ENCODE data around the gene ST6GALNAC1. TPM values are rescaled to one million over a fixed set of nuclear protein-coding genes. Genes with fewer than 3 reads are reported as not detected.

ST6GALNAC1 gene
- total RNA-seq, 1 experiment from 2014 or later = not detected

DNA sequence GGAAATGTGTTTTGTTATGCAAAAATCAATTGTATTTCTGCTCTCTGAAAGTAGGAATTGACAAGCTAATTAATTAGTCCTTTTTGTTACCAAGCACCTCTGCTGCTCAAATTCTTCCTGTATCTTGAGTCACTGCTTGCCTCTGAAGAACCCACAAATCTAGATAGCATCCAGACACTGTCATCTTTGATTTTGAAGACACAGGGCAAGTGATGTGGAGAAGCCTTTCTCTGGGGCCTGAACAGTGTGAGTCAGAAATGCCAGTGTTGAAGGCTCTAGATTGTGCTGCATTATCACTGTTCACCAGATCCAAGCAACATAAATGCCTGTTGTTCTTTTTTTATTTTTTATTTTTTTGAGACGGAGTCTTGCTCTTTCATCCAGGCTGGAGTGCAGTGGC, 10.9 kb upstream of the ST6GALNAC1 start:
- Histone ChIP-seq H3K36me3 (ENCODE audit: insufficient read depth, low read length, poor library complexity, severe bottlenecking) (no peaks in the 10 kb centered on the region), H3K4me3 (ENCODE audit: low read depth, low read length, poor library complexity, severe bottlenecking) (no peak overlapping the region), H3K4me1 (ENCODE audit: insufficient read depth, low read length, poor library complexity, severe bottlenecking) (peaks cover under 1% of the 10 kb centered on the region), H3K27me3 (replicated peaks; ENCODE audit: insufficient read depth, low read depth, low read length, poor library complexity) (no peaks in the 10 kb centered on the region), H3K9me3 (ENCODE audit: low read depth, low read length, poor library complexity, severe bottlenecking) (no peaks in the 10 kb centered on the region), H3K27ac (ENCODE audit: low read depth, low read length, poor library complexity, severe bottlenecking) (no peak overlapping the region)
- no TSS peak for BruUV-seq (replicated peaks)
- intact Hi-C loops (cut with micrococcal nuclease; ENCODE audit: unreplicated experiment) = no loop called here
- no peak for DNase-seq (ENCODE audit: low spot score)
- TF ChIP-seq EZH2 (IDR thresholded peaks at IDR 0.05; ENCODE audit: borderline replicate concordance, low read depth, low read length, poor library complexity, severe bottlenecking) = no peak
- TF ChIP-seq, protein P1, sequence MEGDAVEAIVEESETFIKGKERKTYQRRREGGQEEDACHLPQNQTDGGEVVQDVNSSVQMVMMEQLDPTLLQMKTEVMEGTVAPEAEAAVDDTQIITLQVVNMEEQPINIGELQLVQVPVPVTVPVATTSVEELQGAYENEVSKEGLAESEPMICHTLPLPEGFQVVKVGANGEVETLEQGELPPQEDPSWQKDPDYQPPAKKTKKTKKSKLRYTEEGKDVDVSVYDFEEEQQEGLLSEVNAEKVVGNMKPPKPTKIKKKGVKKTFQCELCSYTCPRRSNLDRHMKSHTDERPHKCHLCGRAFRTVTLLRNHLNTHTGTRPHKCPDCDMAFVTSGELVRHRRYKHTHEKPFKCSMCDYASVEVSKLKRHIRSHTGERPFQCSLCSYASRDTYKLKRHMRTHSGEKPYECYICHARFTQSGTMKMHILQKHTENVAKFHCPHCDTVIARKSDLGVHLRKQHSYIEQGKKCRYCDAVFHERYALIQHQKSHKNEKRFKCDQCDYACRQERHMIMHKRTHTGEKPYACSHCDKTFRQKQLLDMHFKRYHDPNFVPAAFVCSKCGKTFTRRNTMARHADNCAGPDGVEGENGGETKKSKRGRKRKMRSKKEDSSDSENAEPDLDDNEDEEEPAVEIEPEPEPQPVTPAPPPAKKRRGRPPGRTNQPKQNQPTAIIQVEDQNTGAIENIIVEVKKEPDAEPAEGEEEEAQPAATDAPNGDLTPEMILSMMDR (conservative IDR thresholded peaks at IDR 0.05; ENCODE audit: low read depth, low read length) = no peak
- ChIA-PET POLR2A (ENCODE audit: low non-redundant PET) (no interaction called here), CTCF (no interaction called here)

- H3K27me3 ChIP-seq (replicated peaks; ENCODE audit: insufficient read depth, low read depth, low read length, poor library complexity) = no peaks in the 10 kb centered on the region
- intact Hi-C loops (cut with micrococcal nuclease; ENCODE audit: unreplicated experiment) = no loop called here
- no peak overlapping the region for H3K27ac ChIP-seq (ENCODE audit: low read depth, low read length, poor library complexity, severe bottlenecking)
- no peaks in the 10 kb centered on the region for H3K4me1 ChIP-seq (ENCODE audit: insufficient read depth, low read length, poor library complexity, severe bottlenecking)
- BruUV-seq (replicated peaks) = no TSS peak
- no peak overlapping the region for H3K4me3 ChIP-seq (ENCODE audit: low read depth, low read length, poor library complexity, severe bottlenecking)
- H3K9me3 ChIP-seq (ENCODE audit: low read depth, low read length, poor library complexity, severe bottlenecking) = no peaks in the 10 kb centered on the region
- DNase-seq (ENCODE audit: low spot score) = no peak
- no peaks in the 10 kb centered on the region for H3K36me3 ChIP-seq (ENCODE audit: insufficient read depth, low read length, poor library complexity, severe bottlenecking)
- ChIA-PET POLR2A (ENCODE audit: low non-redundant PET) (no interaction called here), CTCF (no interaction called here)
- TF ChIP-seq, protein P1 (conservative IDR thresholded peaks at IDR 0.05; ENCODE audit: low read depth, low read length) = no peak
- TF ChIP-seq EZH2 (IDR thresholded peaks at IDR 0.05; ENCODE audit: borderline replicate concordance, low read depth, low read length, poor library complexity, severe bottlenecking) = no peak
These were observed 6.9 kb upstream of the ST6GALNAC1 start for GRCh38 chr17:76650504-76650903.

- intact Hi-C loops (cut with micrococcal nuclease; ENCODE audit: unreplicated experiment) = no loop called here
- Histone ChIP-seq H3K4me1 (ENCODE audit: insufficient read depth, low read length, poor library complexity, severe bottlenecking) (no peaks in the 10 kb centered on the region), H3K36me3 (ENCODE audit: insufficient read depth, low read length, poor library complexity, severe bottlenecking) (no peaks in the 10 kb centered on the region), H3K9me3 (ENCODE audit: low read depth, low read length, poor library complexity, severe bottlenecking) (no peaks in the 10 kb centered on the region), H3K4me3 (ENCODE audit: low read depth, low read length, poor library complexity, severe bottlenecking) (no peak overlapping the region), H3K27me3 (replicated peaks; ENCODE audit: insufficient read depth, low read depth, low read length, poor library complexity) (no peaks in the 10 kb centered on the region), H3K27ac (ENCODE audit: low read depth, low read length, poor library complexity, severe bottlenecking) (no peak overlapping the region)
- TF ChIP-seq, protein P1 (conservative IDR thresholded peaks at IDR 0.05; ENCODE audit: low read depth, low read length) = no peak
- no peak for TF ChIP-seq EZH2 (IDR thresholded peaks at IDR 0.05; ENCODE audit: borderline replicate concordance, low read depth, low read length, poor library complexity, severe bottlenecking)
- DNase-seq (ENCODE audit: low spot score) = no peak
- CTCF ChIA-PET = no interaction called here
- BruUV-seq (replicated peaks) = no TSS peak
- POLR2A ChIA-PET (ENCODE audit: low non-redundant PET) = no interaction called here
These were observed 3.2 kb upstream of the ST6GALNAC1 start for GRCh38 chr17:76646712-76647111.

All from A673 (cell line).